Right lobe of liver (tissue), 4 donors: ENCODE measurements around the gene CIDEC.

Source experiments
- POLR2A ChIP-seq: fragments of 450-650 bp; IDR thresholded peaks from one replicate; pipeline ENCODE4 v1.6.1; 2017; ENCODE audit warnings: antibody characterized with exemption, mild to moderate bottlenecking
- TF ChIP-seq, protein P1 (sequence below), 4 donors: fragments of 200-600 bp in 3 of 4; fragments of 450-650 bp in 1 of 4; IDR thresholded peaks; one replicate each; pipeline versions ENCODE4 v1.5.1 to v1.8.0; 2016 to 2022; ENCODE audit warnings: antibody characterized with exemption in 4 of 4, mild to moderate bottlenecking in 2 of 4
- donor health status: DM: no; HTN: no; CAD: no.
- donor health status: DM: no; HTN: no; CAD: no.
- donor health status: DM: no; HTN: yes; CAD: no.

DNA sequence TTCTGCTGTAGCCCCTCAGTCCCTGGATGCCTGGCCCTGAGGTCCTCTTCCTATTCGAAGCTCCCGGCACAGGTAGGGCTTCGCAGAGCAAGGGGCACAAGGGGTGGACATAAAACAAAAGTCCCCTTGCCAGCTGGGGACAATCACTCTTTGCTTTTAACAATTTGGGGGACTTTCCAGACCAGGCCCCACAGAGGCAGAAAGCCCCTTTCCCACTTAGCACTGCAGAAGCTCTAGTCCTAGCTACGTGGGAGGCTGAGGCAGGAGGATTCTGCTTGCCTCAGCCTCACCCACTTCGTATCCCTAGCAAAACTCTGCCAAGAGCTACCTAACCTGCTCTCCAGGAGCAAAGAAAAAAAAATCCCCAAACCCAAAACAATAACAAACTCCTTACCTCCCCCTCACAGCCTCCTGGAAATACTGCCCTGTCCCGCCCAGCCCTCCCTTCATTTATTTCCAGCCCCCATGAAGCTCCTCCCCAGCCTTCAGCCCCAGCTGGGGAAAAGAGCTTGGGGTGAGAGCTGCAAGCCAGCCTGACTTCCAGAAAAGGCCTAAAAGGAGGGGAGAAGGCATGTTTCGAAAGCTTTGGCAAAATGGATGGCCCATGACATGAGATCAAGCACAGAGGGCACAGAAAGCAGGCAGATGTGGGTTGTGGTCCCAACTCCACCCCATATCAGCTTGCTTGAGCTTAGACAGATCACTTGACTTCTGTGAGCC lies at the start of gene CIDEC:
- TF ChIP-seq, protein P1, sequence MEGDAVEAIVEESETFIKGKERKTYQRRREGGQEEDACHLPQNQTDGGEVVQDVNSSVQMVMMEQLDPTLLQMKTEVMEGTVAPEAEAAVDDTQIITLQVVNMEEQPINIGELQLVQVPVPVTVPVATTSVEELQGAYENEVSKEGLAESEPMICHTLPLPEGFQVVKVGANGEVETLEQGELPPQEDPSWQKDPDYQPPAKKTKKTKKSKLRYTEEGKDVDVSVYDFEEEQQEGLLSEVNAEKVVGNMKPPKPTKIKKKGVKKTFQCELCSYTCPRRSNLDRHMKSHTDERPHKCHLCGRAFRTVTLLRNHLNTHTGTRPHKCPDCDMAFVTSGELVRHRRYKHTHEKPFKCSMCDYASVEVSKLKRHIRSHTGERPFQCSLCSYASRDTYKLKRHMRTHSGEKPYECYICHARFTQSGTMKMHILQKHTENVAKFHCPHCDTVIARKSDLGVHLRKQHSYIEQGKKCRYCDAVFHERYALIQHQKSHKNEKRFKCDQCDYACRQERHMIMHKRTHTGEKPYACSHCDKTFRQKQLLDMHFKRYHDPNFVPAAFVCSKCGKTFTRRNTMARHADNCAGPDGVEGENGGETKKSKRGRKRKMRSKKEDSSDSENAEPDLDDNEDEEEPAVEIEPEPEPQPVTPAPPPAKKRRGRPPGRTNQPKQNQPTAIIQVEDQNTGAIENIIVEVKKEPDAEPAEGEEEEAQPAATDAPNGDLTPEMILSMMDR (IDR thresholded peaks at IDR 0.05) = no peak
- TF ChIP-seq POLR2A = no peak
